Subcutaneous abdominal adipose tissue (tissue), 5 donors: Measurements from ENCODE around the gene ZNF687.

Source experiments
- H3K27ac ChIP-seq: one replicate; pipeline ENCODE4 v1.7.0; 2013; ENCODE audit warnings: low read depth, mild to moderate bottlenecking, inconsistent platforms, low read length, moderate library complexity
- H3K27me3 ChIP-seq, 5 donors: one replicate each; pipeline ENCODE4 v1.7.0; 2013; ENCODE audit warnings: low read length in 5 of 5, inconsistent platforms in 1 of 5; ENCODE audit not compliant: control insufficient read depth in 5 of 5, insufficient read depth in 4 of 5
- H3K36me3 ChIP-seq, 5 donors: one replicate each; pipeline ENCODE4 v1.7.0; 2013; ENCODE audit warnings: low read length in 5 of 5; ENCODE audit not compliant: control insufficient read depth in 5 of 5, insufficient read depth in 5 of 5
- H3K4me1 ChIP-seq, 5 donors: one replicate each; pipeline ENCODE4 v1.7.0; 2013; ENCODE audit warnings: low read length in 5 of 5, mild to moderate bottlenecking in 3 of 5, moderate library complexity in 1 of 5; ENCODE audit not compliant: control insufficient read depth in 5 of 5, insufficient read depth in 5 of 5
- H3K4me3 ChIP-seq, 5 donors: one replicate each; pipeline ENCODE4 v1.7.0; 2013; ENCODE audit warnings: low read length in 5 of 5, low read depth in 1 of 5
- H3K9ac ChIP-seq, 5 donors: one replicate each; pipeline ENCODE4 v1.7.0; 2013; ENCODE audit warnings: low read length in 5 of 5, mild to moderate bottlenecking in 4 of 5, moderate library complexity in 3 of 5
- H3K9me3 ChIP-seq, 5 donors: one replicate each; pipeline ENCODE4 v1.7.0; 2013; ENCODE audit warnings: low read length in 5 of 5; ENCODE audit not compliant: control insufficient read depth in 5 of 5
- donor health status: healthy.
- donor health status: healthy.
- donor health status: healthy.
- donor health status: healthy.
- donor health status: healthy.

Gene ZNF687

GRCh38 chr1:151277249-151277648 is 4.8 kb upstream of the ZNF687 start:
- peaks cover 4 to 19% (median 8%) of the 10 kb centered on the region in 5 donors for H3K4me1 ChIP-seq
- no peaks in the 10 kb centered on the region for H3K27me3 ChIP-seq
- H3K9me3 ChIP-seq, result no peaks in the 10 kb centered on the region
- no peak overlapping the region for H3K4me3 ChIP-seq
- H3K9ac ChIP-seq, result no peak overlapping the region
- H3K27ac ChIP-seq, result no peak overlapping the region
- no peaks in the 10 kb centered on the region for H3K36me3 ChIP-seq

- peak overlapping the region; percentile 97 for H3K27ac ChIP-seq
- no peaks in the 10 kb centered on the region for H3K9me3 ChIP-seq
- H3K4me3 ChIP-seq, result peak overlapping the region; percentile 68 to 99 (median 89)
- H3K36me3 ChIP-seq, result peaks cover 0 to 16% (median 11%) of the 10 kb centered on the region in 5 donors
- H3K27me3 ChIP-seq, result no peaks in the 10 kb centered on the region
- H3K4me1 ChIP-seq, result peaks cover 8 to 35% (median 23%) of the 10 kb centered on the region in 5 donors
- H3K9ac ChIP-seq, result peak overlapping the region; percentile 59 to 94 (median 79)
Observed at GRCh38 chr1:151281225-151281968, 702 bp upstream of the ZNF687 start.

GRCh38 chr1:151282883-151283725 is 1.0 kb downstream of the ZNF687 start:
- Histone ChIP-seq H3K4me1 (peaks cover 5 to 29% (median 23%) of the 10 kb centered on the region in 5 donors), H3K9ac (peak overlapping the region; percentile 35 to 94 (median 84)), H3K27me3 (no peaks in the 10 kb centered on the region), H3K27ac (peak overlapping the region; percentile 97), H3K9me3 (no peaks in the 10 kb centered on the region), H3K4me3 (peak overlapping the region; percentile 55 to 94 (median 81)), H3K36me3 (peaks cover 0 to 33% (median 28%) of the 10 kb centered on the region in 5 donors)

- Histone ChIP-seq H3K9me3 (no peaks in the 10 kb centered on the region), H3K36me3 (peaks cover 0 to 43% (median 38%) of the 10 kb centered on the region in 5 donors), H3K4me1 (peaks cover 5 to 33% (median 23%) of the 10 kb centered on the region in 5 donors), H3K9ac (peak overlapping the region in 4 of 5 donors; percentile 11 to 94 (median 38)), H3K27me3 (no peaks in the 10 kb centered on the region), H3K4me3 (peak overlapping the region in 1 of 5 donors; percentile 94), H3K27ac (peak overlapping the region; percentile 97)
Observed at GRCh38 chr1:151284013-151284577, 2.0 kb downstream of the ZNF687 start.

GRCh38 chr1:151286619-151287340 is 4.7 kb downstream of the ZNF687 start:
- H3K36me3 ChIP-seq, result peaks cover 0 to 67% (median 61%) of the 10 kb centered on the region in 5 donors
- no peak overlapping the region for H3K27ac ChIP-seq
- H3K4me3 ChIP-seq, result no peak overlapping the region
- H3K27me3 ChIP-seq, result no peaks in the 10 kb centered on the region
- peaks cover 2 to 29% (median 19%) of the 10 kb centered on the region in 5 donors for H3K4me1 ChIP-seq
- H3K9me3 ChIP-seq, result no peaks in the 10 kb centered on the region
- no peak overlapping the region for H3K9ac ChIP-seq

GRCh38 chr1:151287341-151287699 is 5.2 kb downstream of the ZNF687 start:
- Histone ChIP-seq H3K9me3 (no peaks in the 10 kb centered on the region), H3K9ac (peak overlapping the region in 1 of 5 donors; percentile 5), H3K27ac (no peak overlapping the region), H3K4me3 (no peak overlapping the region), H3K27me3 (no peaks in the 10 kb centered on the region), H3K4me1 (peaks cover 2 to 29% (median 19%) of the 10 kb centered on the region in 5 donors), H3K36me3 (peaks cover 0 to 73% (median 66%) of the 10 kb centered on the region in 5 donors)

GRCh38 chr1:151287767-151288500 is 5.8 kb downstream of the ZNF687 start:
- Histone ChIP-seq H3K27me3 (no peaks in the 10 kb centered on the region), H3K4me1 (peaks cover 2 to 24% (median 16%) of the 10 kb centered on the region in 5 donors), H3K4me3 (no peak overlapping the region), H3K9me3 (no peaks in the 10 kb centered on the region), H3K36me3 (peaks cover 0 to 79% (median 72%) of the 10 kb centered on the region in 5 donors), H3K27ac (no peak overlapping the region), H3K9ac (peak overlapping the region in 1 of 5 donors; percentile 5)

- no peak overlapping the region for H3K4me3 ChIP-seq
- no peak overlapping the region for H3K27ac ChIP-seq
- no peaks in the 10 kb centered on the region for H3K9me3 ChIP-seq
- no peaks in the 10 kb centered on the region for H3K27me3 ChIP-seq
- H3K4me1 ChIP-seq, result peaks cover 2 to 18% (median 10%) of the 10 kb centered on the region in 5 donors
- H3K9ac ChIP-seq, result no peak overlapping the region
- H3K36me3 ChIP-seq, result peaks cover 0 to 85% (median 78%) of the 10 kb centered on the region in 5 donors
Observed at GRCh38 chr1:151288502-151288901, 6.4 kb downstream of the ZNF687 start.
